Stimulated activated CD8-positive, alpha-beta memory T cell treated with anti-CD3 and anti-CD28 coated beads, Interleukin-7, amount 100 ng/mL, for 4 hours (primary cell): Measurements from ENCODE around the gene CPNE2.
"Not testable (repeated sequence)": the region's sequence is repeated elsewhere in the genome, so short reads cannot be mapped to it uniquely, and the experiment has no call there.

ENCODE experiments used
- DNase-seq, 2 donors: peaks; one replicate each; pipeline ENCODE4 v3.0.0-alpha.2; 2020; ENCODE audit warnings: low read depth in 2 of 2

CPNE2 gene

DNA sequence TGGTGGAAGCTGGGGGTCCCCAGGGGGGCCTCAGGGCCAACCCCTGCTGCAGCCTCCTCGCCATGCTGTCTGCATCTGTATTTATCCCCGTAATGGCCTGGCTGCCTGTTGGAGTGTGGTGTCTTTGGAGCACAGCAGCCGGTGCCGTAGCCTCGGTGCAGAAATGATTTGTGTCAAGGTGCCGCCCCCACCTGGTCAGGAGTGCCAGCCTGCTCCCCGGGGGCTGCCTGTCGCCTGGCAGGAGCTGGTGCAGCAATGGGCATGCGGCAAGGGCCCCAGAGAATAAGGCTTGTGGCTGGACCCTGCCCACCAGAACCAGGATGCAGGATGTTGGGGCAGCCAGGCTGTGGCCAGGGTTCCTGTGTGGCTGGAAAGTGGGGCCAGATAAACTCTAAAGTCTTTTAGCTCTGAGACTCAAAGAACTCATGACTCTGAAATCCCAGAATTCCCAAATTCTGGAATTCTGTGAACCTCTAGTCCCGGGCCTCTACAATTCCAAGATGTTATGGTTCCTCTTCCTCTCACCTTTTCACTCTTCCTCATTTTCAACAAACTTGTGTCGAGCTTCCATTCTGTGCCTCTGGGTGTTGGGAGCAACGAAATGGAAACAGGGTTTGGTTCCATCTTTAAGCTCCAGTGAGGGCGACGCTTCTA is 5.9 kb downstream of the CPNE2 start:
- no peak for DNase-seq

DNA sequence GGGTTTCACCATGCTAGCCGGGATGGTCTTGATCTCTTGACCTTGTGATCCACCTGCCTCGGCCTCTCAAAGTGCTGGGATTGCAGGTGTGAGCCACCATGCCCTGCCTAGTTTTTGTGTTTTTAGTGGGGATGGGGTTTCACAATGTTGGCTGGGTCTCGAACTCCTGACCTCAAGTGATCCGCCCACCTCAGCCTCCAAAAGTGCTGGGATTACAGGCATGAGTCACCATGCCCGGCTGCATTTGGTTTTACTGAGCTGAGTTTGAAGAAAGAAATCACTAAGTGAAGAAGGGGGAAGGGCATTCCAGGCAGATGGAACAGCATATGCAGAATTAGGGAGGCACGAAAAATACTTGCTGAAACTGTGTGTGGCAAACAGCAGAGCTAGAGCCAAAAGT is 7.6 kb downstream of the CPNE2 start:
- DNase-seq = not testable (repeated sequence)

DNA sequence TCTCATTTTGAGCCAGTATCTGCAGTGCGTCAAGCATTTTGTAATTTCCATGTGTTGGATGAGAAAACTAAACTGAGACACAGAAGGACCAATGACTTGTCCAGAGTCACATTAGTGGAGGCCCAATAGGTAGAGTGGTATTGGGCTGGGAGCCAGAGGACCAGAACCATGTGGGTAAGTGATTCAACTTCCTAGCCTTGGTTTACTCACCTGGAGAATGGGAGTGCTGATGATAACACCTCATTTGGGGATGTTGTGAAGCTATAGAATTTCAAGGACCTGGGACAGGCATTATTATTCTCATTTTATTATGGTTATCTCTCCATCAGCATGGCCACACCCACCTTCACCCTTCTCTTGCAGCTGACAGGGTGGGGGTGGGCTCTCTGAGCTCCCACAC is 8.1 kb downstream of the CPNE2 start:
- DNase-seq = no peak

DNA sequence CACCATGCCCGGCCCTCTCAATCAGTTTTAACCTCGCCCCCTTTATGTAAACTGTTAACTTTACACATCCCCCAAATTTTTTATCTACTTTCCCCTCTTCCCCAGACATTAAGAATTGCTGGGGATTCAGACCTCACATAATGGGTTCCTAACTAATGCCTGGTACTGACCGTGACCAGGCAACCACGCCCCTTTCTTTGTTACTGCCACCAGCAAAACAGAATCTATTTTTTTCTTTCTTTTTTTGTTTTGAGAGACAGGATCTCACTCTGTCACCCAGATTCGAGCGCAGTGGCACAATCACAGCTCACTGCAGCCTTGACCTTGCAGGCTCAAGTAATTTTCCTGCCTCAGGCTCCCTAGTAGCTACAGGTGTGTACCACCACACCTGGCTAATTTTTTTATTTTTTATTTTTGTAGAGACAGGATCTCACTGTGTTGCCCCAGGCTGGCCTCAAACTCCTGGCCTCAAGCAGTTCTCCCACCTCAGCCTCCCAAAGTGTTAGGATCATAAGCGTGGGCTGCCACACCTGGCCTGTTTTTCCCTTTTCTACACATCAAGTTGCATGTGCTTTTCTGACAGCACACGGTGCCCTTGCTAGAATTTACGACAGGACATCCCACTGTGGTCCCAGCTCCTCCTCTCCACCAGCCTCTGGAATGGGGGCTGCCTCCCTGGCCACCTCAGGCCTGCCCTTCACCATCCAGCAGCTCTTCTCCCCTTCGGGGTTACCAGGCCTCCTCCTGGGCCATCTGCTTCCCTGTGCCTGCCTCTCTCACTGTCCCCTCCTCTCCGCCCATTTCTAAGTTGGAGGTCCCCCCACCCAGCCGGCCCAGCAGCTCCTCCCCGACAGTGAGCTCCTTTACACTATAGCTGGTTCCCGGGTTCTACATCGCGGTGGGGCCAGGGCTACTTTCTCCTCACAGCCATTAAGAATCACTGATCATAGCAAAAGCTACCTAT is 10.8 kb downstream of the CPNE2 start:
- DNase-seq = no peak

DNA sequence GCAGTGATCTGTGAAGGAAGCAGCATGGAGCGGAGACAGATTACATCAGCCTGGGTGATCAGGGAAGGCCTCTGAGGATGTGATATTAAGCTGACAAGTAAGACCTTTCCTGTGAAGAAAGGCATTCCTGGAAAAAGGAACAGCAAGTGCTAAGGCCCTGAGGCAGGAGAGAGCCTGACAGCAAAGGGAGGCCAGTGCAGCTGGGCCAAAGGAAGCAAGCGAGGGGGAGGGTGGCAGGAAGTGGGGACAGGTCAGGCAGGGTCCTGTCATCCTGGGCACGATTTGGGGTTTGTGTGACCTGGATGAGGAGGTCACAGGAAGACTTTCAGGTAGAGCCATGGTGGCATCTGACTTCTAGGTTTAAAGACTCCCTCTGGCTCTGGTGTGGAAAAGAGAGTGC is 12.3 kb downstream of the CPNE2 start:
- no peak for DNase-seq

DNA sequence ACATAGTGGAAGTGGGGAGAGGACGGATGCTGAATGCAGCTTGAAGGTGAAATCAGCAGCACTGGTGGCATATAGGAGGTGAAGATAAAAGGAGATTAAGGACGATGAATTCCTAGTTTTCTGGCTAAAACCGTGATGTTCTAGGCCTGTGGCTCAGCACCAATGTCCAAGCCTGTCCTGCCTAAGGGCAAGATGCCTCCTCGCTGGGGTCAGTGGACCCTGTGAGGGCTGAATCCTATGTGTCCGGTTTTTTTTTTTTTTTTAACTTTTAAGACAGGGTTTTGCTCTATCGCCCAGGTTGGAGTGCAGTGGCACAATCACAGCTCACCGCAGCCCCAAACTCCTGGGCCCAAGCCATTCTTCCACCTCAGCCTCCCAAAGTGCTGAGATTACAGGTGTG is 12.8 kb downstream of the CPNE2 start:
- DNase-seq = no peak

DNA sequence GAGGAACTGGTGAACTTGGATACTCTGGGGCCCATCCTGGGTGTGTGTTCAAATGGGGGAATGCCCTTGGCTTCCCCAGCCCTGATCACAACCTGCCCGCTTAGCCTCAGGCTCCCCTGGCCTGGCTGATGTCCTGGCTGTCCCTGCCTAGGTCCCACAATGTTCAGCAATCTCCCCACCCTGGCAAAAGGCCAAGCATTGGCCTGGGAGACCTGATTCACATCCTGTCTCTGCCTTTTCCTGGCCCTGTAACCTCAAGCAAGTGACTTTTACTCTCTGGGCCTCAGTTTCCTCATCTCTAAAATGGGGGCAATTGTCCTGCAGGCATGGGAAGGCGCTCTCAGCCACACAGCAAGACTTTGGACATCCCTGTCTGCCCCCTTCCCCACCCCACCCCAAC is 14.4 kb downstream of the CPNE2 start:
- DNase-seq = no peak

DNA sequence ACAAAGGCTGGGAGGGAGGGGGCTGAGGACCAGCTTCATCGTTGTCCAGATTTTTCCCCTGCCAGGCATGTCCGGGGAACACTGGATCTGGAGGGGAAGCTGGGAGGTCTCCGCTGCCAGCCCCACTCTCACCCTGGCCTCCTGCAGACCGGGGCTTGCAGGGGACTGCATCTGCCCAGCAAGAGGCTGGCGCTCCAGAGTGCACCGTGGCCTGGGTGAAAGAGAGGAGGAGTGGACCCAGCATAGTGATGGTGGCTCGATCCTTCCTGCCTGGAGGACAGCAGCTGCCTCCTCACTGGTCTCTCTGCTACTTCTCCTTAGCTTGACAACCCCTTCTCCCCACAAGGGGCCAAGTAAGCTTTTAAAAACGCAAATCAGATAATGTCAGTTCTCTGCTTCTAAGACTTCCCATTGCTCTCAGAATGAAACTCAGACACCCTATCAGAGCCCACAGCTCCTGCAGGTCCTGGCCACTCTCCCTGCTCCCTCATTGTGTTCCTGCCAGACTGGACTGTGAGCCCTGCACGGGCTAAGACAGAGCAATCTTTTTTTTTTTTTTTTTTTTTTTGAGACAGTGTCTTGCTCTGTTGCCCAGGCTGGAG is 15.0 kb downstream of the CPNE2 start:
- no peak for DNase-seq

DNA sequence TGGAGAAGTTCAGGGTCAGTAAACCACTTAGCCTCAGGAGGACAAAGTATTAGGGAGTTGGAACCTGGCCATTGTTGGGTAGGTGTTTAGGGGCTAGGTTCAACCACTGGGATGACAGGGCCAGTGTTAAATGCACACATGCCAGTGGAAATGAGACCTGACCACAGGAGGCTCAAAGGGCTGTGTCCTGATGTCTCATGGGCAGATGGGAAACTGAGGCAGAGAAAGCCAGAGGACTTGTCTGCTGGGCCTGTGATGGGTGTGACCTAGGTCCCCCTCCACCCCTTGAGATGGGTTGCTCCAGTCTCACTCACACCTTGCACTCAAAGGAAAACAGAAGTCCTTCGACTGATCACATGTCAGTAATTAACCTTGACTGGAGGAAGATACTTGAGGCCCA is 16.0 kb downstream of the CPNE2 start:
- DNase-seq = no peak

DNA sequence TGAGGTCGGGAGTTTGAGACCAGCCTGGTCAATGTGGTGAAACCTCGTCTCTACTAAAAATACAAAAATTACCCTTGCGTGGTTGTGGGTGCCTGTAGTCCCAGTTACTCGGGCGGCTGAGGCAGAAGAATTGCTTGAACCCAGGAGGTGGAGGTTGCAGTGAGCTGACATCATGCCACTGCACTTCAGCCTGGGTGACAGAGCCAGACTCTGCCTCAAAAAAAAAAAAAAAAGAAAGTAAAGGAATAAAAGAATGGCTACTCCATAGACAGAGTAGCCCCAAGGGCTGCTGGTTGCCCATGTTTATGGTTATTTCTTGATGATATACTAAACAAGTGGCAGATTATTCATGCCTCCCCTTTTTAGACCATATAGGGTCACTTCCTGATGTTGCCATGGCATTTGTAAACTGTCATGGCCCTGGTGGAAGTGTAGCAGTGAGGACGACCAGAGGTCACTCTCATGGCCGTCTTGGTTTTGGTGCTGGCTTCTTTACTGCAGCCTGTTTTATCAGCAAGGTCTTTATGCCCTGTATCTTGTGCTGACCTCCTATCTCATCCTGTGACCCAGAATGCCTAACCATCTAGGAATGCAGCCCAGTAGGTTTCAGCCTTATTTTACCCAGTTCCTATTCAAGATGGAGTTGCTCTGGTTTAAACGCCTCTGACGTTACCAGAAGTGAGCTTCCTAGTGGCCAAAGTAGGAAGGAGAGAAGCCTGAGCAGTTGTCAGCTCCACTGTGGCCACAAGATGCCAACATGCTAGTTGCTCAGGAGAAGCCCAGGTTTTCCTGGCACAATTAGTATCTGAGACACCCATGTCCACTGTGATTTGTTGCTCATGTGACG is 17.1 kb downstream of the CPNE2 start:
- DNase-seq = not testable (repeated sequence)

DNA sequence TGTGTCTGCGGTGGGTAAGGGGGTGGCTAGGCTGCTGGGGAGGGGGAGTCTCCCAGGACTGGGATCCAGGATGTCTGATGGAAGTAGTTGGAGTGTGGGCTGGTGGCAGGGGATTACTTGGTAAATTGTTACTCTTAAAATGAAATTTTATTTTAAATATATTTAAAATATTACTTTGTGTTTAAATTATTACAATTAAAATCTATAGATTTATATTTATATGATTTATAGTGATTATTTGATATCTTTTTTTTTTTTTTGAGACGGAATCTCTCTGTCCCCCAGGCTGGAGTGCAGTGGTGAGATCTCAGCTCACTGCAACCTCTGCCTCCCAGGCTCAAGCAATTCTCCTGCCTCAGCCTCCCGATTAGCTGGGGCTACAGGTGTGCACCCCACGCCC is 18.6 kb downstream of the CPNE2 start:
- no peak for DNase-seq

DNA sequence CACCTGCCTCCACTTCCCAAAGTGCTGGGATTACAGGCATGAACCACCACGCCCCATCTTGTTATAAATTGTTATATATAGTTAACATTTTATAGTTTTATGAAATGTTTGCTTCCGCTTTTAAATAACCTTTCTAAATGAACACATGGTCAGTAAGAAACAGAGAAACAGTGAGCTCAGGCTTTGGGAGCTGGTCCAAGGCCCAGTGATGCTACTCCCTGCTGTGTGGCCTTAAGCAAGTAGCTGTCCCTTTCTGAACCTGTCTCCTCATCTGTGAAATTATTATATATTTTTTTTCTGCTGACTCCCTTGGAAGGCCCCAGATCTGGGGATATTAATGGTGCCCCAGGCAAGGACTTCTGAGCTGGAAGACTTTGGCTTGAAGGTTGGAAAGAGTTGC is 19.0 kb downstream of the CPNE2 start:
- DNase-seq = no peak

DNA sequence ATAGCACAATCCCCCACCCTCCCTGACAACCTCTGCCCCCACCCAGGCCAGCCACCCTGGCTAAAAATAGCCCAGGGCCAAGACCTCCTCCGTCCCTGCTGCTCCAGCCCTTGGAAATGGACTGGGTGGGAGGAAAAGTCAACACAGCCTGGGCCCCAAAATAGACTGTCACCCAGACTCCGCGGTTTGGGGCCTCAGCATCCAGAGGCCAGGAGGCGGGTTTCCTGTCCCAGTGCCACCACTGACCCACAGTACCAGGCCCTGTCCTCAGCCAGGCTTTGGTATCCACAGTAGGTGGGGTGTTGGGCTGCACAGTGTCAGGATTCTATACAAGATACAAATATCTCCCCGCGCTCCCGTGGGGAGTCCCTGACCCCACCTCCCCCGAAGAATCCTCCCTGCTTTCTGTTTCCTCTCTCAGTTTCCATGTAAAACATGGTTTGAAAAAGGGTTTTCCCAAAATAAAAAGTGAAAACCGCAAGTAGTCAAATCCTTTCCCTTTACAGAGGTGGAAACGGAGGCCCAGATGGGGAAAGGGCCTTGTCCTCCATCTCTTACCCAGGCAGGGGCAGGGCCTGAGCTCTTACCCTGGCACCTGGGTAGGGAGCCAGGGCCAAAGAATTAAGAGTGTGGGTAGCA is 20.1 kb downstream of the CPNE2 start:
- DNase-seq = no peak

DNA sequence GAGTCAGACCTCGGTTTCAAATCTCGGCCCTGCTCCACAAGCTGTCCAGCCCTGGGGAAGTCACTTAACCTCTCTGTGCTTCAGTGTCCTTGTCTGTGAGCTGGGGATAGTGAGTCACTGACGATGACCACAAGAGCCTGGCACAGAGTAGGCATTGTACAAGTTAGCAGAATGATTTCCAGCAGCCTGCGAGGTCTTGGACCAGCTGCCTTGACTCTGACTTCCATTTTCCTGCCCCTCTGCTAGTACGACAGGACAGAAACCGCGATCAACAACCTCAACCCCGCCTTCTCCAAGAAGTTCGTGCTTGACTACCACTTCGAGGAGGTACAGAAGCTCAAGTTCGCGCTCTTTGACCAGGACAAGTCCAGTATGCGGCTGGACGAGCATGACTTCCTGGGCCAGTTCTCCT is 20.7 kb downstream of the CPNE2 start:
- DNase-seq = no peak

DNA sequence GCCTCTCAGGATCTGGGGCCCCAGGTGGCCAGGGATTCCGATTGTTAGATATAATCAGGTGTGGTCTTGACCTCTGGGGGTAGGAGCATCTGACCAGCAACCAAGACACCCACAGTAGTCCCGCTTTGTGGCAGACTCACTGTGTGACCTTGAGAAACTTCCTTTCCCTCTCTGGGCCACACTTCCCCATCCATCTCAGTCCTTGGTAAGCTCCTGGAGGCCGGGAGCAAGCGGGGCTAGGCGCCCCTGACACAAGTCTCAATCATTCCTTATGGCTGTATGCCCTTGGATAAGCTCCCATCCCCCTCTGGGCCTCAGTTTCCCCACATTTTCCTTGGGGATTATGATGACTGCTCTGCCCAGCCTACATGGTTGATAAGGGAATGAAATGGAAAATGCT is 21.3 kb downstream of the CPNE2 start:
- no peak for DNase-seq

DNA sequence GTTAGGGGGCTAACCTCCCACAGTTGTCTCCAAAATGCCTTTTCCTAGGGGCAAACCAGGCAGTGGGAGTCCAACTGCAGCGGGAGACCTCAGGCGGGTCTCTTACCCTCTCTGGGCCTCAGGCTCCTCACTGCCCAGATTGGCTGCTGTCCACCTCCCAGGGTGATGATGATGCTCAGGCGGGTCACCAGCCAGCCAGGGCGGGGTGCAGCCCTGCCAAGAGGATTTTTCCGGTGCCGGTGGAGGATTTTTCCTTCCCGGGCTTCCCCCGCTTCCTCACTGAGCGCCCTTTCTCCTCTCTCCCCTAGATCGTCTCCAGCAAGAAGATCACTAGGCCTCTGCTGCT is 22.8 kb downstream of the CPNE2 start:
- no peak for DNase-seq

DNA sequence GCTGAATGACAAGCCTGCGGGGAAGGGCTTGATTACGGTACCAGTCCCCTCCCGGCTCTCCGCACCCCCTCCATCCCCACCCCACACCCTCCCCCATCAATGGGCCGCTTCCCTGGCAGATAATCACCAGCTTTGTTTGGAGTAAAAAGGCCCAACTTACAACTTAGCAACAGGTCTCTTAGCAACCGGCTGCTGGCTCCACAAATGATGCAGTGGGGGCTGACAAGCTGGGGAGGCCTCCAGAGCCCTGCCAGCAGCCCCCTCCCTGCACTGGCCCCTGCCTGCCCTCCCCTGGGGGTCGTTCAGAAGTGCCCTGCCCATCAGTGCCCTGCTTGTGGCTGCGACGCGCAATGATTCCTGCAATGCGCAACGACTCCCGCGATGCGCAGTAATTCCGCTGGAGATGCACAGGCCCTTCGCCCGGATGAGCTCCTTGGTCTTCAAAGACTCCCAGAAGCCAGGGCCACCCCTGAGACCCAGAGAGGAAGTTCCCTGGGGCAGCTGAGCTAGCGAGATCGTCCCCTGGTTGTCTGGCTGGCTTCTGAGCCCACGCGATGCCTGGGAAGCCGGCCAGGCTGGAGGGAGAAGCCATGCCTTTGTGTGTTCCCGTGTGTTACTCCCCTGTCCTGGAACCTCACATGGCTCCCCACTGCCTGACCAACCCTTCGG is 23.3 kb downstream of the CPNE2 start:
- no peak for DNase-seq

DNA sequence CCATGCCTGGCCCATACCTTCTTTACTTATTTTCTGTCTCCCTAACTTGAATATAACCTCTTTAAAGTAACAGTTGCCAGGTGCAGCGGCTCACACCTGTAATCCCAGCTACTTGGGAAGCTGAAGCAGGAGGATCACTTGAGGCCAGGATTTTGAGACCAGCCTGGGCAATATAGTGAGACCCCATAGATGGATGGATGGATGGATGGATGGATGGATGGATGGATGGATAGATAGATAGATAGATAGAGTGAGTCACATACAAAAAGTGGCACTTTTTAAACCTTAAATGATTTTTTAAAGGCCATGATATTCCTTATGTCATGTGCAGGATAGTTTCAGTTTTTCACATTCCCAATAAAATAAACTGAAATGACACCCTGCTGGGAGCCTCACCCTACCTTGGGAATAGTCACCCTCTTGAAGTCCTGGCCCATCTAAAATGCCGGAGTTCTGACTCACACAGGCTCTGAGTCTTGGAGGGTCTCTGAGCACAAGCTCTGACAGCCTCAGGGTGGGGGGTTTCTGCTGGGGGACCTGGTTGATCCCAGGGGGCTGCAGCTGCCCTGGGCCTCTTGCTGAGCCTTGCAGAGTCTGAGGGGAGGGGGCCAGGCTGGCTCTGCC is 26.2 kb downstream of the CPNE2 start:
- DNase-seq = no peak

DNA sequence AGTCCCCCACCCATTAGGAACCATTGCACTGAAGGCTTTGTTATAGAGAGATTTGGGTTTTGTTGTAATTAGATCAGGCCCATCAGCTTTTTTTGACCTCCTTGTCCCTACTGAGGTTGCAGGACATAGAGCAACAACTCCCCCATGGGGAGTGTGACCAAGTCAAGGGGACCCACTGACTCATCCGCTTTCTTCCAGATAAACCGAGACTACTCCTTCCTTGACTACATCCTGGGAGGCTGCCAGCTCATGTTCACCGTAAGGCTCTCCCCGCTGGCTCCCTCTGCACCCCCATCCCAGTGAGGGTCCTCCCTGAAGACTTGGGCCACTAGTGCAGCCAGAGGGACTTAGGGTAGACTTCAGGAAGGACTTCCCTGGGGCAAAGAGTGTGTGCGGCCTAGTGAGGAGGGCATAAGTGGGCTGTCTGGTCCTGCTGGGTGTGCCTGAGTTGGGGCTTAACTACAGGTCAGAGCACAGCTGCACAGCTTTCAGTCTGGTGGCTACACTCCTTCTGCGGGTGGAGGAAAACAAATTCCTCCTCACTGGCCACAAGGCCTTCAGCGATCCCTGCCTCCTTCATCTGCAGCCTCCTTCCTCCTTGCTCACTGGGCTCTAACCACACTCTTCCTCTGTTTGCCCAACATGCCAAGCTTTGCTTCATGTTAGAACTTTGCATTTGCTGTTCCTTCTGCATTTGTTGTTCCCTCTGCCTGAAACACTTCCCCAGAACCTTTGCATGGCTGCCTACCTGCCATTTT is 31.0 kb downstream of the CPNE2 start:
- no peak for DNase-seq
